Endometrial microvascular endothelial cells (primary cell): ENCODE results near the gene PLA2G2D. TPM values are rescaled to one million over a fixed set of nuclear protein-coding genes. Genes with fewer than 3 reads are reported as not detected.

Experiments used
- in situ Hi-C: cut with HindIII; loops from 2 replicates; pipeline ENCODE4 v1.10.0; 2017; ENCODE audit warnings: low sequenced_read_pairs, low pct_unique_long_range_greater_than_20kb; ENCODE audit errors: inconsistent ontology term
- total RNA-seq: library from RNA; depleted of rRNA; stranded (reverse); fragments of >200 nt; gene quantifications from one replicate; pipeline ENCODE4 v1.2.3, GENCODE V29; 2015; ENCODE audit errors: inconsistent ontology term

PLA2G2D gene
- total RNA-seq, result not detected

- in situ Hi-C loops, result no loop called here
Measured at GRCh38 chr1:20119347-20119746, at the start of gene PLA2G2D. Gene PLA2G2D, minus strand, starts transcription at chr1:20119536. Its CDS starts 38 bp downstream, at chr1:20119498.

GRCh38 chr1:20168564-20169491 lies 49.5 kb upstream of the PLA2G2D start:
- in situ Hi-C loops, result no loop called here

- in situ Hi-C loops, result no loop called here
Measured at GRCh38 chr1:20167126-20167525, 47.8 kb upstream of the PLA2G2D start.

GRCh38 chr1:20166051-20166450 lies 46.7 kb upstream of the PLA2G2D start:
- in situ Hi-C loops, result no loop called here

- in situ Hi-C loops, result no loop called here
Measured at GRCh38 chr1:20165522-20165951, 46.2 kb upstream of the PLA2G2D start.

- in situ Hi-C loops, result no loop called here
Measured at GRCh38 chr1:20164694-20165202, 45.4 kb upstream of the PLA2G2D start.

GRCh38 chr1:20160034-20160433 lies 40.7 kb upstream of the PLA2G2D start:
- in situ Hi-C loops, result no loop called here

- in situ Hi-C loops, result no loop called here
Measured at GRCh38 chr1:20158358-20159070, 39.2 kb upstream of the PLA2G2D start.

GRCh38 chr1:20154301-20154831 lies 35.0 kb upstream of the PLA2G2D start:
- in situ Hi-C loops, result no loop called here

- in situ Hi-C loops, result no loop called here
Measured at GRCh38 chr1:20153000-20153418, 33.7 kb upstream of the PLA2G2D start.

GRCh38 chr1:20152599-20152930 lies 33.2 kb upstream of the PLA2G2D start:
- in situ Hi-C loops, result no loop called here

GRCh38 chr1:20151906-20152598 lies 32.7 kb upstream of the PLA2G2D start:
- in situ Hi-C loops, result no loop called here

- in situ Hi-C loops, result no loop called here
Measured at GRCh38 chr1:20150969-20151368, 31.6 kb upstream of the PLA2G2D start.

- in situ Hi-C loops, result no loop called here
Measured at GRCh38 chr1:20150326-20150705, 31.0 kb upstream of the PLA2G2D start.

GRCh38 chr1:20149601-20150325 lies 30.4 kb upstream of the PLA2G2D start:
- in situ Hi-C loops, result no loop called here

GRCh38 chr1:20148571-20149500 lies 29.5 kb upstream of the PLA2G2D start:
- in situ Hi-C loops, result no loop called here

- in situ Hi-C loops, result no loop called here
Measured at GRCh38 chr1:20147846-20148570, 28.7 kb upstream of the PLA2G2D start.
